Occipital lobe (tissue), 2 donors: ENCODE measurements around the gene GNAT2. TPM values are rescaled to one million over a fixed set of nuclear protein-coding genes. Genes with fewer than 3 reads are reported as not detected.

Source experiments
- DNase-seq: peaks from one replicate; lab custom pipeline; 2025; lab: John Stamatoyannopoulos, UW
- total RNA-seq: library from RNA; depleted of rRNA; stranded (reverse); fragments of >200 nt; gene quantifications from one replicate; pipeline ENCODE4 v1.2.3, GENCODE V29; 2014

GNAT2 gene
- total RNA-seq, 1 donor from 2014 or later: not detected

DNA sequence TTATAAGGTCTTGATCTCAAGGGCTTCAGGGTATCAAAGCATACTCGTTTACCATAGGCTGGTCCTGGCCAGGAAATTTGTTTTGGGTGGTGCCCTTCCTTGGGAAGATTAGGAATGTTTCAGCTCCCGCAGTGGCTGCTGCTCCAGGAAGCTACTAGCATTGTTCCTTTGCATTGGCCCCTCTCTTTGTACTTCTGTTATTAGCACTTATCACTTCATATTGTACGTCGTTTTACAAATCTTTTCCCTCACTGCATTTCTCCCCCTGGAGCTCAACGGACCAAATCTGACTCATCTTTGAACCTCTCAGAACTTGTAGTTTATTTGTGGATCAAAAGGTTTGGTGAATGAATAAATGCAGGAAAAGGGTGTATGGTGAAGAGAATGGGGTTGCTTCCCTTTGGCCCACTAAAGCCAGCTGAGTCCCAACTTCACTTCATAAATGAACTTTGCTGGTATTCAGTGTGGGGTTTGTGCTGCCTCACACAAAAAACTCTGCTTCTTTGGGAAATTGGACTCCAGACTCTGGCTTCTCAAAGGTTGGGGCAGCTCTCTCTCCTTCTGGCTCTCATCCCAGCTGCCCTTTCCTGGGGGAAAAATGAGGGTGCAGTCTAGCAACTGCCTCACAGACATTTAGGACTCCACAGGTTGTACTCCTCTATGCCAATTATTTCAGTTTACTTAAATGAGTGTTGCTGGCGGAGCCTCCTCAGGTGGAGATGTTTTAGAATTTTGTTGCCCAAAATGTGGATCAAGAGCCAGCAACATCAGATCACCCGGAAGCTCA lies 5.9 kb downstream of the GNAT2 start:
- DNase-seq: no peak

DNA sequence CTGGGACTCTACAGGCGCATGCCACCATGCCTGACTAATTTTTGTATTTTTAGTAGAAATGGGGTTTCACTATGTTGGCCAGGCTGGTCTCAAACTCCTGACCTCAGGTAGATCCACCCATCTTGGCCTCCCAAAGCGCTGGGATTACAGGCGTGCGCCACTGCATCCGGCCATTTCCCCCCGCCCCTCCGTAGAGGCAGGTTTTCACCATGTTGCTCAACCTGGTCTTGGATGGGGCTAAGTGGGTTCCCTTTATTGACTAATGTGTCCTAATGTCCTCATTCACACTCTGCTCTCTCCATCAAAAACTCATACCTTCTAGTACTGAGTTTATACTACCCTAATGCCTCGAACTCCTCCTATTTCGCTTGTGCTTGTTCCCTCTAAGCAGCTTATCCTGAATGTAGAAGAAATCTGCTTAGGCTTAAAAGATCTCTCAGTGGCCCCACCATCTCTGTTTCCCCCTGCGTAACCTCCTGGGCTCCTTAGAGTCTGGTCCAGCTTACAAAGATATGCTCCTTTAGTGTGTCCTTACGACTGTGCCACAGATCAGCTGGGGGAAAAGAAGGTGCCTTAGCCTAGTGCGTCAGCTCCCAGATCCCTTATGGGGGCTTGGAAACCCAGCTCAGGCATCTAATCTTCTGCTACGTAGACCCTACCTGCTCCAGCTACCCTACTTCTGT lies 8.0 kb downstream of the GNAT2 start:
- no peak for DNase-seq

GRCh38 chr1:109610609-109611307 lies 8.7 kb downstream of the GNAT2 start:
- no peak for DNase-seq

- no peak for DNase-seq
Observed at GRCh38 chr1:109609881-109610280, 9.5 kb downstream of the GNAT2 start.

GRCh38 chr1:109605381-109605780 lies 14.0 kb downstream of the GNAT2 start:
- DNase-seq: no peak

- DNase-seq: no peak
Observed at GRCh38 chr1:109603229-109603628, 16.2 kb downstream of the GNAT2 start.

DNA sequence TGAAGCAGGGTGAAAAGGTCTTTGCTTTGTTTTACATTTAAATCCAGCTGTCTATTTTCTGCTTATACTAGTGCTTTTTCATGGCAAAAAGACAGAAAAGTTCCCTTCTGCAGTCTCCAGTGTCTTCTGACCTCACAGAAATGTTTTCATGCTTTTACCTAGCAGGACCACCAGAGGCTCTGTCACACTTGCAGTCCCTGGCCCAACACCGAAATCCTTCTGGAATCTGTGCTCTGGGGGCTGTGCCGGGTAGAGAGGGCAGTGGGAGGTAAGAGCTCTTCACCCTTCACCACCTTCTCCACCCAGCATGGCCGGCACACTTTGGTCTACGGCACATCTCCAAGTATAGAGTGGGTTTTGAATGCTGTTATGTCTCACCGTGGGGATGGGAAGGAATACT lies 20.8 kb downstream of the GNAT2 start:
- DNase-seq: no peak

DNA sequence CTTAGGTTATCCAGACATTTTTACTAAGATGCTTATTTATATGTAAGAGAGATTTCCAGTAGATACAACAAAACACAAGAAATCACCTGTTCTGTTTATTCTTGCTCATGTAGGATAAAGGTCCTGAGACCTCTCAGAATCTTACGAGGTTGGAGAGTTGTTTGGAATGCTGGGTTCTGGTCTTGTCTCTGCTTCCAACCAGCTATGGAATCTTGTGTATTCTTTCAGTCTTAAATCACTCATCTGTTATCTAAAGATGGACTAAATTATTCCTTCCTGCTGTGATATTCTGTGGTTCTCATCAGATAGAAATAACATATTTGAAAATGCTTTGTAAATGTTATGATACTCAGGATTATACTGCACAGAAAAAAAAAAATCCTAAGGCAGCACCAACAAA lies 21.3 kb downstream of the GNAT2 start:
- no peak for DNase-seq

- no peak for DNase-seq
Observed at GRCh38 chr1:109595531-109595930, 23.9 kb downstream of the GNAT2 start.

GRCh38 chr1:109592916-109593315 lies 26.5 kb downstream of the GNAT2 start:
- no peak for DNase-seq

GRCh38 chr1:109589679-109590078 lies 29.7 kb downstream of the GNAT2 start:
- DNase-seq: no peak

- no peak for DNase-seq
Observed at GRCh38 chr1:109589177-109589576, 30.2 kb downstream of the GNAT2 start.

DNA sequence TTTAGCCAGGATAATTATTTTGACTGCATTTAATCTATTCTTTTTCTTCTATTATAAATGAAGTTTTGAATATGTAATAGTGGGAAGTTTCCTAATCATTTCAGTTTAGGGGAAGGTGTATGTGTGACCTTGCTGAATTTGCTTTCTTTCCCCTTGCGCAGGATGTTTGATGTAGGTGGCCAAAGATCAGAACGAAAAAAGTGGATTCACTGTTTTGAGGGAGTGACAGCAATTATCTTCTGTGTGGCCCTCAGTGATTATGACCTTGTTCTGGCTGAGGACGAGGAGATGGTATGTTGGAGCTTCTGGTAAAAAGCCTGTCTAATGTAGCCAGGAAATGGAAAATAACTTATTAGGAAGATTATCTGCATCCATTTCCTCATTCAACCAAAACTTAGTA lies 33.4 kb downstream of the GNAT2 start:
- no peak for DNase-seq

- DNase-seq: no peak
Observed at GRCh38 chr1:109584766-109585165, 34.6 kb downstream of the GNAT2 start.

DNA sequence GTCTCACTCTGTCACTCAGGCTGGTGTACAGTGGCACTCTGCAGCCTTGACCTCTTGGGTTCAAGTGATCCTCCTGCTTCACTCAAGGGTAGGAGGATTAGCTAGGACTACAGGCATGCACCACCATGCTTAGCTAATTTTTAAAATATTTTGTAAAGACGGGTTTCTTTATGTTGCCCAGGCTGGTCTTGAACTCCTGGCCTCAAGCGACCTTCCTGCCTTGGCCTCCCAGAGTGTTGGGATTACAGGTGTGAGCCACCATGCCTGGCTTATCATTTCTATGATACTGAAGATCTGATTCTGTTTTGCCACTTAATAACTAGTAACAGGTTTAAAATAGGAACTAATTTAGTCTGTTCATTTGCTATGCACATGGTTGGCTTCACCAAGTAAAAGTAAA lies 37.4 kb downstream of the GNAT2 start:
- DNase-seq: no peak

GRCh38 chr1:109579491-109579890 lies 39.9 kb downstream of the GNAT2 start:
- DNase-seq: no peak

DNA sequence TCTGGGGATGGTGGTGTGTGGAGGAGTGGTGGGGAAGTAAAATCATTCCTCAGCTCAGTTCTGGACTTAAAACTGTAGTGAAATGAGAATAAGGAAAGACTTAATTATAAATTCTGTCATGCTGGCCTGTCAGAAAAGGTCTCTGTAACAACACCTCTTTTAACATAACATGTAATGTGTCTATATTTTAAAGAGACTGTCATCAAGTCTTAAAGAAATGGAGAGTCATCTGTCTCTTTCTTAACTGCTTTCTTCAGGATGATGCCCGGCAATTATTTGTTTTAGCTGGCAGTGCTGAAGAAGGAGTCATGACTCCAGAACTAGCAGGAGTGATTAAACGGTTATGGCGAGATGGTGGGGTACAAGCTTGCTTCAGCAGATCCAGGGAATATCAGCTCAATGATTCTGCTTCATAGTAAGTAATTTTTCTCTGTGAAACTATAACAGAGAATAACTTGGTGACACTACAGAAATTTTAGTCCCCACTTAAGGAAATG lies 40.4 kb downstream of the GNAT2 start:
- DNase-seq: no peak

DNA sequence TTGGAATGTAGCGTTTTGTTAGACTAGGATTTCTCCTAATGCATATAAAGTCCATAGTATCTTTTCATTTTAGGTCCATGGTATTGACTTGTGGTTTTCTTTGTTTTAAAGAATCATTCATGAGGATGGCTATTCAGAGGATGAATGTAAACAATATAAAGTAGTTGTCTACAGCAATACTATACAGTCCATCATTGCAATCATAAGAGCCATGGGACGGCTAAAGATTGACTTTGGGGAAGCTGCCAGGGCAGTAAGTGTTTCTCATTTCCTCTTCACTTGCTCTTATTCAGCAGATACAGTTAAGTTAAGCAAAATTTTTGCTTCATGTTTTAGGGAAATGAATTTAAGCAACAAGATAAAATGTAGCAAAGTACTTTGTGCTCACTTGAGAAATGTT lies 45.6 kb downstream of the GNAT2 start:
- DNase-seq: no peak

DNA sequence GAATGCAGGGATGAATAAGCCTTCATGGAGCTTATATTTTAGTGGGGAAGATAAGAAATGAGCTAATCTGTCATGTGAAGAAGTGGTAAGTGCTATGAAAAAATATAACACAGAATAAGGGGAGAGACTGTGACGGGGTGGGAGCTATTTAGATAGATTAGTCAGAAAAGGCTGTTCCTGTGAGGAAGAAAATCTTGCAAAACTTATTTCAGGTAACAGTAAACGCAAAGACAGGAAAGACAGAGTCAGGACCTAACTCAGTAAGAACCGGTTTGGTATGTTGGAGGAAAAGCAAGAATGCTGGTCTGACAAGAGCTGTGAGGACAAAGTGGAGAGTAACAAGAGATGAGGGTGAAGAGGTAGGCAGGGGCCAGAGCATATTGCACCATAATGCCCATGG lies 49.0 kb downstream of the GNAT2 start:
- no peak for DNase-seq

GRCh38 chr1:109569323-109569722 lies 50.1 kb downstream of the GNAT2 start:
- no peak for DNase-seq

DNA sequence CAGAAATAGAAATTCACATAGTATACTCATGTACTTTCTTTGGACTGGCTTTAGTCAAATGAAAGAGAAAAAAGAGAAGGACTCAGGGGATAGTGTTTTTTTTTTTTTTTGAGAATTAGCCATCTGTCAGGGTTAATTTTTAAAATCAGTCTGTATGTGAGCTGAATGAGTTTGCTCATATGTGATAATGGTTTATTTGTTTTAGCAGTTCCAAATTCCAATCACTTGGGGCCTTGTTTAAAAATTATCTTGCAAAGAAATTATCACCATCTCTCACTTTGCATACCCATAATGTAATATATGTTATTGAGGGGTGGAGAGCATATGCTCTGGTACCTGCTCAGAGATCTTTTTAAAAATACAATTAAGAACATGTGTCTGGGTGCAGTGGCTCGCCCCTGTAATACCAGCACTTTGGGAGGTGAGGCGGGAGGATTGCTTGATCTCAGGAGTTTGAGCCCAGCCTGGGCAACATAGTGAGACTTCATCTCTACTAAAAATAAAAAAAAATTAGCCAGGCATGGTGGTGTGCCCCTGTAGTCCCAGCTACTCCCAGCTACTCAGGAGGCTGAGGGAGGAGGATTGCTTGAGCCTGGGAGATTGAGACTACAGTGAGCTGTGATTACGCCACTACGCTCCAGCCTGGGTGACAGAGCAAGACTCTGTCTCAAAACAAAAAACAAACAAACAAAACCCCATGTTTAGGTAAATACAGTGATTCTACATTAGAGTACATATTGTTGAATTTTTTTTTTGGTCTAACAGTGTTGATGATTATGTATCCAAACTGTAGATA lies 51.3 kb downstream of the GNAT2 start:
- DNase-seq: no peak

- DNase-seq: no peak
Observed at GRCh38 chr1:109566982-109567381, 52.4 kb downstream of the GNAT2 start.
